GM19467 (cell line): ENCODE data around the gene MLXIPL.
"Not testable (repeated sequence)": the region's sequence is repeated elsewhere in the genome, so short reads cannot be mapped to it uniquely, and the experiment has no call there.

Experiments used
- ATAC-seq: cut with Tn5 transposase; IDR thresholded peaks from one replicate; pipeline ENCODE4 v1.9.1; 2021; ENCODE audit warnings: mild to moderate bottlenecking, moderate library complexity; ENCODE audit not compliant: unreplicated experiment

Gene MLXIPL

GRCh38 chr7:73623798-73624668 is at the start of gene MLXIPL:
MLXIPL (minus strand) TSS chr7:73624522; CDS start chr7:73624492, 30 bp downstream.
- ATAC-seq = no peak

DNA sequence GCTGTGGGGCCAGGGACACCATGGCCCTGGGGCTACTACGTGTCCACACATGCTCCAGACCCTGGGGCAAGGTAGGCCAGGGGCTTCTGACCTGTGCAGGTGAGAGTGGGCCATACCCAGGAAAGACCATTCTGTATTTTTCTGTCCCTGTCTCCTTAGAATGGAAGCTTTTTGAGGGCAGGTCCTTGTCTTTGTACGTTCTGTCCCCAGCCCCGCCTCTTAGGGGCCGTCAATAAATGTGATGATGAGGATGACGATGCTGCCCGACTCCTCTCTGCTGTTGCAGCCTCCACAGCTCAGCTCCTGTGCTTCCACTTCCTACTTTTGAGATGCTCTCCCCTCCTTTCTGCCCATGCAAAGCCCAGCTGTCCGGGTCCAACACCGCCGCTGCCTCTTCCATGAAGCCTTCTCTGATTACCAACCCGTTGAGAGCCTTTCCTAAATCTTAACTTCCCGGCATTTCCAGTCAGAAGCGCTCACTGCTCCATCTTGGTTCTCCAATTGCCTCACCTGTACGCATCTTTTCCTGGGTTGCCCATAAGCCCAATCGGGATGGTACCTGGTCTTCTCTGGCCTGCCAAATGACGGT is 47.6 kb upstream of the MLXIPL start:
- no peak for ATAC-seq

- no peak for ATAC-seq
Observed at GRCh38 chr7:73671322-73671661, 47.0 kb upstream of the MLXIPL start.

- ATAC-seq = no peak
Observed at GRCh38 chr7:73669858-73670385, 45.6 kb upstream of the MLXIPL start.

GRCh38 chr7:73669288-73669701 is 45.0 kb upstream of the MLXIPL start:
- ATAC-seq = no peak

DNA sequence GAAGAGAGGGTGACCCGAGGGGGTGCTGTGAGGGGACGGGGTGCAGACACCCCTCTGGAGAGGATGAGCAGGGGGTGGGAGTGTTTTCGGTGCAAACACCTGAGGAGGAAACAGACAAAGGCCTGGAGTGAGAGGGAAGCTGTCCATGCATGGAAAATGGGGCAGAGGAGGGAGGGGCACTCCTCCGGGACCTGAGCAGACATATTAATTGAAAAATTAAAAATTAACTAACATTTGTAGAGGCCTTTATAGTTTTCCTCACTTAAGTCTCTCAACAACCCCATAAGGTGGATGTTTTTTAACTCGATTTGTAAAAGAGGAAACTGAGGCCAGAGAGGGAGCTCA is 44.5 kb upstream of the MLXIPL start:
- ATAC-seq = no peak

- no peak for ATAC-seq
Observed at GRCh38 chr7:73668103-73668885, 44.0 kb upstream of the MLXIPL start.

GRCh38 chr7:73667344-73668102 is 43.2 kb upstream of the MLXIPL start, which contains the start of gene VPS37D:
VPS37D (plus strand) TSS chr7:73667831; CDS start chr7:73667959, 128 bp downstream.
- peak; percentile 85 for ATAC-seq

GRCh38 chr7:73663033-73663432 is 38.7 kb upstream of the MLXIPL start:
- no peak for ATAC-seq

- not testable (repeated sequence) for ATAC-seq
Observed at GRCh38 chr7:73660594-73660993, 36.3 kb upstream of the MLXIPL start.

DNA sequence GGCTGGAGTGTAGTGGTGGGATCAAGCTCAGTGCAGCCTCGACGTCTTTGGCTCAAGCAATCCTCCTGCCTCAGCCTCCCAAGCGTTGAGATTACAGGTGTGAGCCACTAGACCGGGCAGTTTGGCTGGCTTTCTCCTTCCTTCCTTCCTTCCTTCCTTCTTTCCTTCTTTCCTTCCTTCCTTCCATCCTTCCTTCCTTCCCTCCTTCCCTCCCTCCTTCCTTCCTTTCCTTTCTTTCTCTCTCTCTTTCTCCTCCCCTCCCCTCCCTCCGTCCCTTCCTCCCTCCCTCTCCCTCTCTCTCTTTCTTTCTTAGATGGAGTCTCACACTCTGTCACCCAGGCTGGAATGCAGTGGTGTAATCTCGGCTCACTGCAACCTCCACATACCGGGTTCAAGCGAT is 35.7 kb upstream of the MLXIPL start:
- ATAC-seq = no peak

DNA sequence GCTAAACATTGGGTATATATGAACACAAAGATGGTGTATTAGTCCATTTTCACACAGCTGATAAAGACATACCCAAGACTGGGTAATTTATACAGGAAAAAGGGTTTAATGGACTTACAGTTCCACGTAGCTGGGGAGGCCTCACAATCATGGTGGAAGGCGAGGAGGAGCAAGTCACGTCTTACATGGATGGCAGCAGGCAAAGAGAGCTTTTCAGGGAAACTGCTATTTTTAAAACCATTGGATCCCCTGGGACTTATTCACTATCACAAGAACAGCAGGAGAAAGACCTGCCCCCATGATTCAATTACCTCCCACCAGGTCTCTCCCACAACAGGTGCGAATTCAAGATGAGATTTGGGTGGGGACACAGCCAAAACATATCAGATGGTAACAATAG is 31.0 kb upstream of the MLXIPL start:
- ATAC-seq = not testable (repeated sequence)

DNA sequence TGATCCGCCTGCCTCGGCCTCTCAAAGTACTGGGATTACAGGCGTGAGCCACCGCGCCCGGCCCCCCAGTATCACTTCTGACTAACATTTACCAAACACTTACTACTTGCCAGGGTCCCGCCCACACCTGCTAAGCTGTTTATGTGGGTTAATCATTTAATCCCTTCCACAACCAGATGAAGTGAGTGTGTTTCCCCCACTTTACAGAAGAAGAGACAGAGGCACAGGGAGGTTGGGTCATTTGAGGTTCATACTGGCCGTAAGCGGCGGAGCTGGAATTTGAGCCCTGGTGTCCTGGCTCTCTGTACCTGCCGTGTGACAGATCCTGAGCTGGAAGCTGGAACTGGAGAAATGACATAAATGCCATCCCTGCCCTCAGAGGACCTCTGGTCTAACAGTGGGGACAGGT is 28.2 kb upstream of the MLXIPL start:
- no peak for ATAC-seq

DNA sequence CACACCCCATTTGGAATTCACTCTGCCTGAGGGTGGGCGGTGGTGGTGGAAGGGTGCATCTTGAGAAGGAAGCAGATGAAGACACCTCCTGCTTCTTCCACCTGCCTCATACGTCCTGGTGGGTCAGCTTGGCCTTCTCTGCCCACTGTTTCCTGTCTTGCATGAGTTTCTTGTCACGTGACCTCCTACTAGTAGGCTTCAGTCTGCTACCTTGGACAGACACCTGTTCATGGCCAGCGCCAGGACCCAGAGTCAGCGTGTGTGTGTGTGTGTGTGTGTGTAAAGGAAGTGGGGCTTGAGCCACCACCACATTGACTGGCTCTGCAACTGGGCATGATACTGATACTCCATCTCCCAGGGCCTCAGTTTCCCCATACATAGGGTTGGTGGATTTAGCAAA is 26.2 kb upstream of the MLXIPL start:
- no peak for ATAC-seq

DNA sequence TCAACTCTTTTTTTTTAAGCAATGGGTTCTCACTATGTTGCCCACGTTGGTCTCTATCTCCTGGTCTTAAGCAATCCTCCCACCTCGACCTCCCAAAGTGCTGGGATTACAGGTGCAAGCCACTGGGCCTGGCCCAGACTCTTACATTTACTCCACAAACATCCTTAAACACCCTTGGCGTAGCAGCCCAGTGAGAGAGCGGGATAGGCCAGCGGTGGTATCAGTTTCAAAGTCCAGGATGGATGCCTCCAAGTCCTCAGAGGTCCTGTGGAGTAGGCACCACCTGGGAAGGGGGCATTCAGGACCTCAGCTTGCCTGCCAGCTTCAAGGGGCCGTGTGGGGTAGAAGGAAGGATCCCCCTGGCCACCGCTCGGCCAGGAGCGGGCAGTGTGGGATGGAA is 25.3 kb upstream of the MLXIPL start:
- ATAC-seq = no peak

- no peak for ATAC-seq
Observed at GRCh38 chr7:73648593-73649332, 24.4 kb upstream of the MLXIPL start.

DNA sequence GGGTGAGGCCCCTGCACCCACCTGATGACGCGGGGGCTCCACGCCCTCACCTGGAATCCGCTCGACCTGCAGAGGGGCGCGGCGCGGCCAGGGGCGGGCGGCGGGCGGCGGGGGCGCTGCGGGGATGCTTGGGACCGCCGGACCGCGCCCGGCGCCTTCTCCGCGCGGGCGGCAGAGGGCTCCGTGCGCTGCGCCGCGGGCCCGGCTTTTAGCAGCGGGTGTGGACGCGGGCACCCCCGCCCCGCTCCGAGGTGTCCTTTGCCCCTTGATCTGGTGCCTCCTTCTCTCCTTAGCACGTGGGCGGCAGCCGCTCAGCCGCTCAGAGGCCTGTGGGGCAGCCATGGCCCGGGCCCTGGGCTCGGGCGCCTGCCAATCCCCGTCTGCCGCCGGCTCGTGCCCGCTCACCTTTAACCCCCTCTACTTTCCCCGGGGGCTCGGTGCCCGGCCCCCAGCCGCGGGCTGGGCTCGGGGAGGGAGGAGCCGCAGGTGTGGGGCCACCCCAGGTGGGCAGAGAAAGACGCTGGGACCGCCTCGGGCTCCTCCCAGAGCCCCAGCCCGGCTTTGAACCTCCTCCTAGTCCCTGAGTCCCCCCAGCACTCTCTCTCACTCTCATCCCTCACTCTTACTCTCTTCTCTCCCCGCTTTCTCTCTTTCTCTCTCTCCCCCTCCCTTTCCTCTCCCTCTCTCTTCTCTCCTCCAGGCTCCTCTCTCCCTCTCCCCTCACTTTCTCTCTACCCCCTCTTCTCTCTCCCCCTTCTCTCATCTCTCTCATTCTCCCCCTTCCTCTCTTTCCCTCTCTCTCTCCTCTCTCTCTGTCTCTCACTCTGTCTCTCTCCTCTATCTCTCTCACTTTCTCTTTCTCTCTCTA is 23.6 kb upstream of the MLXIPL start:
- no peak for ATAC-seq

GRCh38 chr7:73646785-73647724 is 22.7 kb upstream of the MLXIPL start:
- no peak for ATAC-seq
